GM12872 (cell line): ENCODE data around the gene STIL.

ENCODE experiments used
- TF ChIP-seq, protein P1 (sequence below): IDR thresholded peaks from 3 replicates; pipeline ENCODE4 v1.5.1; 2011; ENCODE audit warnings: low read depth, mild to moderate bottlenecking, low read length, moderate library complexity; ENCODE audit not compliant: insufficient read depth

Gene STIL

DNA sequence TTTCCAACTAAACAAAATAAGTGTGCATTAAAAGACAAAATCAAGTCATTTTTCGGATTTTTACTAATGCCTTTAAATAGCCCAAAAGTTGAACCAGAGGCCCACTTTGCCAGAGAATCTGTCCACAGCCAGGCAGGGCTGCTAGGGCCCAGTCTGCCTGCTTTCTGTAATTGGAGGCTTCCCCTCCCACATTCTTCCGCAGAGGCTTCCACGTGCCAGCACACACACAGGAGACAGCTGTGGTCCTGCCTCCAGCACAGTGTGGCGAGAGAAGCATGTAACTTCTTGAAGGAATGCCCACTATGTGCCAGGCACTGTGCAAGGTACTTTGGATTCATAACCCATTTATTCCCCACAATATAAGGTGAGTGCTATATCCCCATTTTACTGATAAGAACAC, 112.8 kb downstream of the STIL start:
- TF ChIP-seq, protein P1, sequence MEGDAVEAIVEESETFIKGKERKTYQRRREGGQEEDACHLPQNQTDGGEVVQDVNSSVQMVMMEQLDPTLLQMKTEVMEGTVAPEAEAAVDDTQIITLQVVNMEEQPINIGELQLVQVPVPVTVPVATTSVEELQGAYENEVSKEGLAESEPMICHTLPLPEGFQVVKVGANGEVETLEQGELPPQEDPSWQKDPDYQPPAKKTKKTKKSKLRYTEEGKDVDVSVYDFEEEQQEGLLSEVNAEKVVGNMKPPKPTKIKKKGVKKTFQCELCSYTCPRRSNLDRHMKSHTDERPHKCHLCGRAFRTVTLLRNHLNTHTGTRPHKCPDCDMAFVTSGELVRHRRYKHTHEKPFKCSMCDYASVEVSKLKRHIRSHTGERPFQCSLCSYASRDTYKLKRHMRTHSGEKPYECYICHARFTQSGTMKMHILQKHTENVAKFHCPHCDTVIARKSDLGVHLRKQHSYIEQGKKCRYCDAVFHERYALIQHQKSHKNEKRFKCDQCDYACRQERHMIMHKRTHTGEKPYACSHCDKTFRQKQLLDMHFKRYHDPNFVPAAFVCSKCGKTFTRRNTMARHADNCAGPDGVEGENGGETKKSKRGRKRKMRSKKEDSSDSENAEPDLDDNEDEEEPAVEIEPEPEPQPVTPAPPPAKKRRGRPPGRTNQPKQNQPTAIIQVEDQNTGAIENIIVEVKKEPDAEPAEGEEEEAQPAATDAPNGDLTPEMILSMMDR = no peak
